SJCRH30 (cell line): Measurements from ENCODE around the gene GSTM4. TPM values are rescaled to one million over a fixed set of nuclear protein-coding genes. Genes with fewer than 3 reads are reported as not detected.

Experiments used
- DNase-seq, 2 experiments: peaks; one replicate each; pipeline ENCODE4 v3.0.0-alpha.2; 2015 to 2020
- H3K27ac ChIP-seq: fragments of 250-450 bp; sonication (Bioruptor Pico); 2 replicates; pipeline ENCODE4 v1.5.1; 2020; ENCODE audit warnings: mild to moderate bottlenecking, moderate library complexity
- H3K27me3 ChIP-seq: fragments of 250-450 bp; sonication (Bioruptor Pico); 2 replicates; pipeline ENCODE4 v1.5.1; 2020; ENCODE audit warnings: mild to moderate bottlenecking, moderate library complexity
- H3K36me3 ChIP-seq: fragments of 250-450 bp; sonication (Bioruptor Pico); 2 replicates; pipeline ENCODE4 v1.5.1; 2020; ENCODE audit warnings: mild to moderate bottlenecking, moderate library complexity
- H3K4me1 ChIP-seq: fragments of 250-450 bp; sonication (Bioruptor Pico); 2 replicates; pipeline ENCODE4 v1.5.1; 2020; ENCODE audit warnings: mild to moderate bottlenecking, moderate library complexity
- H3K4me3 ChIP-seq: fragments of 250-450 bp; sonication (Bioruptor Pico); 2 replicates; pipeline ENCODE4 v1.5.1; 2020; ENCODE audit warnings: mild to moderate bottlenecking, moderate library complexity
- H3K9me3 ChIP-seq: fragments of 250-450 bp; sonication (Bioruptor Pico); replicated peaks from 2 replicates; pipeline ENCODE4 v1.5.1; 2020; ENCODE audit warnings: mild to moderate bottlenecking, moderate library complexity
- total RNA-seq: library from RNA; depleted of rRNA; stranded (reverse); fragments of >200 nt; shearing (Covaris generic); gene quantifications from 2 replicates; pipeline ENCODE4 v1.2.3, GENCODE V29; 2014

GSTM4 gene
- total RNA-seq, 1 experiment from 2014 or later = 3.0 TPM

- no peaks in the 10 kb centered on the region for H3K36me3 ChIP-seq
- no peak overlapping the region for H3K27ac ChIP-seq
- peaks cover 13% of the 10 kb centered on the region for H3K4me1 ChIP-seq
These were observed 14.7 kb upstream of the GSTM4 start for GRCh38 chr1:109641078-109641740.

DNA sequence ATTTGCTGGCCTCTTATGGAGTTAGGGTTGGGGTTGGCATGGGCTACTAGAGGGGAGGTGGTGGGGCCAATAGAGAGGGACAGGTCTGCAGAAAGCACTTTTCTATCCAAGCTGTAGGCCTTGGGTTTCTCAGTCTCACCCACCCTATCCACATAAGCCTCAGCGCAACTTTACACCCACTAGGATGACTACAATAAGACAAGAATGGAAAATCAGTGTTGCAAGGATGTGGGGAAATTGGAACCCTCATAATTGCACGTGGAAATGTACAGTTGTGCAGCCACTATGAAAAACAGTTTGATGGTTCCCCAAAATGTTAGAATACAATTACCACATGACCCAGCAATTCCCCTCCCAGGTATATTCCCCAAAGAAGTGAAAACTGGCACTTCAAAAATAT, 14.0 kb upstream of the GSTM4 start:
- no peaks in the 10 kb centered on the region for H3K36me3 ChIP-seq
- no peaks in the 10 kb centered on the region; the same call in 1 of the 2 replicates for H3K9me3 ChIP-seq
- peaks cover 6% of the 10 kb centered on the region for H3K4me1 ChIP-seq
- H3K27me3 ChIP-seq = 0 out of 2 replicates have a peak, but pooled peaks cover 7% of the 10 kb centered on the region
- no peak overlapping the region for H3K4me3 ChIP-seq
- H3K27ac ChIP-seq = no peak overlapping the region
- DNase-seq = no peak

More at GRCh38 chr1:109641078-109641740, 14.7 kb upstream of the GSTM4 start:
- DNase-seq = no peak
- 0 out of 2 replicates have a peak, but pooled peaks cover 7% of the 10 kb centered on the region for H3K27me3 ChIP-seq
- no peak overlapping the region for H3K4me3 ChIP-seq
- no peaks in the 10 kb centered on the region; the same call in 1 of the 2 replicates for H3K9me3 ChIP-seq

DNA sequence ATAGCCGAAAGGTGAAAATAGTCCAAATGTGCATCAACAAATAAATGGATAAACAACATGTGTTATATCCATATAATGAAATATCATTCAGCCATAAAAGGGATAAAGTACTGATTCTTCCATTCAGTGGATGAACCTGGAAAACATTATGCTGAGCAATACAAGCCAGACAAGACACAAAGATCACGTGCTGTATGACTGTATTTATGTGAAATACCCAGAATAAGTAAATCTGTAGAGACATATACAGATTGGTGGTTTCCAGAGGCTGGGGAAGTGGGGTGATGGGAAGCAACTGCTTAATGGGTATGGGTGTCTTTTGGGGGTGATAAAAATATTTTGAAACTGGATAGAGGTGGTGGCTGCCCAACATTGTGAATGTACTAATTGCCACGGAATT, 13.3 kb upstream of the GSTM4 start:
- Histone ChIP-seq H3K27me3 (0 out of 2 replicates have a peak, but pooled peaks cover 7% of the 10 kb centered on the region), H3K27ac (no peak overlapping the region), H3K4me1 (0 out of 2 replicates have a peak, but pooled peaks cover 5% of the 10 kb centered on the region), H3K36me3 (no peaks in the 10 kb centered on the region), H3K4me3 (no peak overlapping the region), H3K9me3 (no peaks in the 10 kb centered on the region; the same call in 1 of the 2 replicates)
- no peak for DNase-seq

DNA sequence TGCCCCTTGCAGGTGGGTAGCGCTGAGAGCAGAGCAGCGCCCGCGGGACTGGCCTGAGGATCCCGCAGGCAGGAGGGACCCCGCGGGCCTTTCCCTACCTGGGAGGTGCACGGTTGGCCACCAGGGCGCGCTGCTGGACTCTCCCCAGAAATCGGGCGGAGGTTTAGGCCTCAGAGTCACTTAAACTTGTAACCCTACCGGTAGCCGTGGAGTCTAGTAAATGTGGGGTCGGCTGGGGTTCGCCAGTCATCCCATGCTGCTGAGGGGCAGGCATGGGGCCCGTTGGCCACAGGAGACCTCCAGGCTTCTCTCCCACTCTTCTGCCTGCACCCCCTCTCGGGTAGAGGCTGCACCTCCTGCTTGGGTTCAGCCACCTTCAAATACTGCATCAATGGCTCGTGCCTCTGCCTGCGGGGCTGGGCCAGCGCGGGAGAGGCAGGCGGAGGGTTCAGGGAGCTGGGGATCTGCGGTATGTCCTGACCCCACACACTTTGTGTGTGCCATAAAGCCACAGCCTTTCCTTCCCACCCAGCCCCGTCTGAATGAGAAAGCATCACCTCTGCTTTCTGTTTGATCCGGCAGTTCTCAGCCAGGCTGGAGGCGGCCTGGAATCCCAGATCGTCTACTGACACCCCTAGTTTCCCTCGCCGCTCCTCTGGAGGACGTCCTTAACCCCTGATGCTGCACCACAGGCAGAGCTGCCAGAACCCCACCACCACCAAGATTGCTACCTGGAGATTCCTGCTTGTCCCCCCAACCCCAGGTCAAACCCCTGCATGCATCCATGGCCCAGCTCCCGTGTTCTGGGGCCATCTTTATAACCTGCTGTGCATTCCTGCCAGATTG, 12.3 kb upstream of the GSTM4 start:
- DNase-seq = peak; percentile 80 to 85
- Histone ChIP-seq H3K4me1 (0 out of 2 replicates have a peak, but pooled peaks cover 5% of the 10 kb centered on the region), H3K27me3 (0 out of 2 replicates have a peak, but pooled peaks cover 7% of the 10 kb centered on the region), H3K4me3 (peak overlapping the region; percentile 30), H3K9me3 (no peaks in the 10 kb centered on the region; the same call in 1 of the 2 replicates), H3K27ac (no peak overlapping the region), H3K36me3 (no peaks in the 10 kb centered on the region)

- no peaks in the 10 kb centered on the region for H3K36me3 ChIP-seq
- H3K9me3 ChIP-seq = peaks cover 2% of the 10 kb centered on the region; the same call in 1 of the 2 replicates
- H3K4me3 ChIP-seq = no peak overlapping the region
- H3K27me3 ChIP-seq = 0 out of 2 replicates have a peak, but pooled peaks cover 7% of the 10 kb centered on the region
- 0 out of 2 replicates have a peak, but pooled peaks cover 5% of the 10 kb centered on the region for H3K4me1 ChIP-seq
- H3K27ac ChIP-seq = no peak overlapping the region
- DNase-seq = peak in 1 of 2 experiments; percentile 60
These were observed 11.2 kb upstream of the GSTM4 start for GRCh38 chr1:109644670-109645069.

GRCh38 chr1:109649491-109649914, 6.4 kb upstream of the GSTM4 start:
- Histone ChIP-seq H3K27ac (no peak overlapping the region), H3K36me3 (no peaks in the 10 kb centered on the region), H3K9me3 (peaks cover 2% of the 10 kb centered on the region), H3K4me1 (0 out of 2 replicates have a peak, but pooled peaks cover 5% of the 10 kb centered on the region), H3K27me3 (0 out of 2 replicates have a peak, but pooled peaks cover 3% of the 10 kb centered on the region), H3K4me3 (peak overlapping the region; percentile 32)
- DNase-seq = peak in 1 of 2 experiments; percentile 60

GRCh38 chr1:109650609-109651008, 5.3 kb upstream of the GSTM4 start:
- peaks cover 2% of the 10 kb centered on the region for H3K9me3 ChIP-seq
- no peaks in the 10 kb centered on the region for H3K4me1 ChIP-seq
- H3K36me3 ChIP-seq = no peaks in the 10 kb centered on the region
- DNase-seq = no peak
- H3K27me3 ChIP-seq = 0 out of 2 replicates have a peak, but pooled peaks cover 3% of the 10 kb centered on the region
- H3K4me3 ChIP-seq = no peak overlapping the region
- no peak overlapping the region for H3K27ac ChIP-seq

DNA sequence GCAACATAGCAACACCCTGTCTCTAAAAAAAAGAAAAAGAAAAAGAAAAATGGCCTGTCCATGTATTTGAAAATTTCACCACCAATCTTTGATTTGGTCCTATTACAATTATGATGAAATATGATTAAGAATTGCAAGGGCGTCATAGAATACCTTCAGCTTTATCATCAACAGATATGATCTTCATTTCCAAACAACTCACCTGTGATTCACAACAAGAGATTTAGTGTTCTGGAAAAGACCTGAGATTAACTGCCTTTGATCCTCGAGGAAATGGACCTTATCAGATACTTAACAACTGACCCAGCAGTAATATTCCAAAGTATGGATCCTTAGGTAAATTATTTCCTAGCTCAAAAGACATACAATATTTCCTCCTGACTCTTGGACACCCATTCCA, 3.5 kb upstream of the GSTM4 start:
- no peaks in the 10 kb centered on the region for H3K4me1 ChIP-seq
- DNase-seq = no peak
- H3K4me3 ChIP-seq = no peak overlapping the region
- peaks cover 2% of the 10 kb centered on the region; the same call in 1 of the 2 replicates for H3K9me3 ChIP-seq
- H3K27me3 ChIP-seq = 0 out of 2 replicates have a peak, but pooled peaks cover 3% of the 10 kb centered on the region
- no peaks in the 10 kb centered on the region for H3K36me3 ChIP-seq
- H3K27ac ChIP-seq = no peak overlapping the region

GRCh38 chr1:109653306-109653705, 2.6 kb upstream of the GSTM4 start:
- Histone ChIP-seq H3K36me3 (no peaks in the 10 kb centered on the region), H3K9me3 (peaks cover 2% of the 10 kb centered on the region; the same call in 1 of the 2 replicates), H3K27me3 (0 out of 2 replicates have a peak, but pooled peaks cover 3% of the 10 kb centered on the region), H3K4me1 (peaks cover under 1% of the 10 kb centered on the region; the same call in 1 of the 2 replicates), H3K27ac (no peak overlapping the region), H3K4me3 (no peak overlapping the region)
- DNase-seq = no peak

- no peaks in the 10 kb centered on the region for H3K36me3 ChIP-seq
- no peak for DNase-seq
- no peak overlapping the region for H3K4me3 ChIP-seq
- no peaks in the 10 kb centered on the region; the same call in 1 of the 2 replicates for H3K9me3 ChIP-seq
- H3K27ac ChIP-seq = no peak overlapping the region
- 0 out of 2 replicates have a peak, but pooled peaks cover 3% of the 10 kb centered on the region for H3K27me3 ChIP-seq
- H3K4me1 ChIP-seq = peaks cover 8% of the 10 kb centered on the region; the same call in 1 of the 2 replicates
These were observed 1.4 kb upstream of the GSTM4 start for GRCh38 chr1:109654519-109654918.

DNA sequence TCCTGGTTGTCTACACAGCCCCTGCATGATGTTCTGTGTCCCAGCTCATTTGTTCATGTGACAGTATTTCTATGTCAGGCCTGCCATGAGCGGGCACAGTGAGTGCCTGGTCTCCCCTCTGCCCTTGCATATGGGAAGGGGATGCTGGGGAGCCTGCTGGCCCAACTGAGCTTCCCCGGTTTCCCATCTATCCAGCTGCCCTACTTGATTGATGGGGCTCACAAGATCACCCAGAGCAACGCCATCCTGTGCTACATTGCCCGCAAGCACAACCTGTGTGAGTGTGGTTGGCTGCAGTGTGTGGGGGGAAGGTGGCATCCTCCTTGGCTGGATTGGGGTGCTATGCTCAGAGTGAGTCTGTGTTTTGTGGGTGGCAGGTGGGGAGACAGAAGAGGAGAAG, 1.5 kb downstream of the GSTM4 start:
- H3K27ac ChIP-seq = no peak overlapping the region
- H3K36me3 ChIP-seq = no peaks in the 10 kb centered on the region
- DNase-seq = no peak
- no peaks in the 10 kb centered on the region for H3K27me3 ChIP-seq
- no peak overlapping the region for H3K4me3 ChIP-seq
- H3K4me1 ChIP-seq = peaks cover 8% of the 10 kb centered on the region; the same call in 1 of the 2 replicates
- no peaks in the 10 kb centered on the region; the same call in 1 of the 2 replicates for H3K9me3 ChIP-seq

GRCh38 chr1:109657970-109658369, 2.1 kb downstream of the GSTM4 start:
- Histone ChIP-seq H3K36me3 (no peaks in the 10 kb centered on the region), H3K4me3 (no peak overlapping the region), H3K27me3 (no peaks in the 10 kb centered on the region), H3K4me1 (peaks cover 8% of the 10 kb centered on the region; the same call in 1 of the 2 replicates), H3K9me3 (no peaks in the 10 kb centered on the region; the same call in 1 of the 2 replicates), H3K27ac (no peak overlapping the region)
- no peak for DNase-seq

- DNase-seq = no peak
- Histone ChIP-seq H3K4me3 (no peak overlapping the region), H3K9me3 (no peaks in the 10 kb centered on the region), H3K27me3 (no peaks in the 10 kb centered on the region), H3K27ac (no peak overlapping the region), H3K36me3 (no peaks in the 10 kb centered on the region), H3K4me1 (peaks cover 8% of the 10 kb centered on the region; the same call in 1 of the 2 replicates)
These were observed 2.7 kb downstream of the GSTM4 start for GRCh38 chr1:109658533-109659042.

GRCh38 chr1:109659145-109659544, 3.2 kb downstream of the GSTM4 start:
- peaks cover 8% of the 10 kb centered on the region; the same call in 1 of the 2 replicates for H3K4me1 ChIP-seq
- H3K9me3 ChIP-seq = no peaks in the 10 kb centered on the region
- H3K27ac ChIP-seq = no peak overlapping the region
- no peaks in the 10 kb centered on the region for H3K27me3 ChIP-seq
- H3K36me3 ChIP-seq = no peaks in the 10 kb centered on the region
- no peak for DNase-seq
- no peak overlapping the region for H3K4me3 ChIP-seq
